ENCODE measurements around the gene CACNA1E. TPM values are rescaled to one million over a fixed set of nuclear protein-coding genes. Genes with fewer than 3 reads are reported as not detected.

CACNA1E gene
- total RNA-seq, 1 donor from 2014 or later, result 0.52 TPM

- Histone ChIP-seq H3K4me1 (ENCODE audit: control insufficient read depth in 3 of 3, insufficient read depth in 3 of 3, low read length in 3 of 3) (no peaks in the 10 kb centered on the region), H3K27me3 (ENCODE audit: control insufficient read depth in 3 of 3, insufficient read depth in 3 of 3, low read length in 3 of 3) (no peaks in the 10 kb centered on the region), H3K4me3 (ENCODE audit: low read length in 3 of 3) (no peak overlapping the region), H3K27ac (ENCODE audit: low read depth, low read length) (no peak overlapping the region), H3K36me3 (ENCODE audit: control insufficient read depth in 3 of 3, insufficient read depth in 3 of 3, low read length in 3 of 3) (no peaks in the 10 kb centered on the region), H3K9me3 (ENCODE audit: control insufficient read depth in 3 of 3, low read length in 3 of 3) (peaks cover 0 to under 1% (median 0%) of the 10 kb centered on the region in 3 donors), H3K9ac (ENCODE audit: low read depth in 1 of 3, low read length in 3 of 3) (no peak overlapping the region)
Observed at GRCh38 chr1:181855380-181855779, 372.1 kb downstream of the CACNA1E start.

Small RNA genes within 50 kb of the gene (small RNA-seq; reads per million reads assigned to genes)
- gene RF00017 (not detected), gene RNA5SP70 (not detected)
